NCI-H1092 (cell line): ENCODE data around the gene PTPN2.
"Not testable (repeated sequence)": the region's sequence is repeated elsewhere in the genome, so short reads cannot be mapped to it uniquely, and the experiment has no call there.

ENCODE experiments used
- DNase-seq: peaks from one replicate; lab custom pipeline; 2025; lab: John Stamatoyannopoulos, UW

The PTPN2 gene

GRCh38 chr18:12825230-12825629 is 58.8 kb downstream of the PTPN2 start:
- DNase-seq: no peak

GRCh38 chr18:12823892-12824291 is 60.1 kb downstream of the PTPN2 start:
- DNase-seq: no peak

- DNase-seq: no peak
Measured at GRCh38 chr18:12821408-12821807, 62.6 kb downstream of the PTPN2 start.

- no peak for DNase-seq
Measured at GRCh38 chr18:12820506-12820905, 63.5 kb downstream of the PTPN2 start.

- DNase-seq: no peak
Measured at GRCh38 chr18:12819841-12820240, 64.2 kb downstream of the PTPN2 start.

- no peak for DNase-seq
Measured at GRCh38 chr18:12819322-12819721, 64.7 kb downstream of the PTPN2 start.

GRCh38 chr18:12818243-12818642 is 65.8 kb downstream of the PTPN2 start:
- no peak for DNase-seq

GRCh38 chr18:12816451-12816850 is 67.6 kb downstream of the PTPN2 start:
- DNase-seq: no peak

- DNase-seq: no peak
Measured at GRCh38 chr18:12811191-12811950, 72.7 kb downstream of the PTPN2 start.

GRCh38 chr18:12803069-12803936 is 80.7 kb downstream of the PTPN2 start:
- no peak for DNase-seq

- no peak for DNase-seq
Measured at GRCh38 chr18:12802538-12802937, 81.5 kb downstream of the PTPN2 start.

GRCh38 chr18:12796448-12796847 is 87.6 kb downstream of the PTPN2 start:
- DNase-seq: no peak

GRCh38 chr18:12791610-12792009 is 92.4 kb downstream of the PTPN2 start:
- DNase-seq: no peak

GRCh38 chr18:12786669-12787068 is 97.4 kb downstream of the PTPN2 start:
- DNase-seq: no peak

- DNase-seq: no peak
Measured at GRCh38 chr18:12783524-12783923, 100.5 kb downstream of the PTPN2 start.

- no peak for DNase-seq
Measured at GRCh38 chr18:12782521-12782920, 101.5 kb downstream of the PTPN2 start.

GRCh38 chr18:12779456-12779855 is 104.6 kb downstream of the PTPN2 start:
- no peak for DNase-seq

GRCh38 chr18:12779043-12779442 is 105.0 kb downstream of the PTPN2 start:
- DNase-seq: no peak

- DNase-seq: no peak
Measured at GRCh38 chr18:12777500-12777944, 106.5 kb downstream of the PTPN2 start.

GRCh38 chr18:12776821-12777471 is 107.1 kb downstream of the PTPN2 start:
- DNase-seq: no peak

- not testable (repeated sequence) for DNase-seq
Measured at GRCh38 chr18:12776415-12776814, 107.6 kb downstream of the PTPN2 start.

- DNase-seq: no peak
Measured at GRCh38 chr18:12774982-12775381, 109.1 kb downstream of the PTPN2 start.

GRCh38 chr18:12773369-12773768 is 110.7 kb downstream of the PTPN2 start:
- no peak for DNase-seq
